ENCODE results near the gene PSMD9.

GRCh38 chr12:121908702-121909101 lies 20.1 kb downstream of the PSMD9 start:
- TF ChIP-seq CTCF (conservative IDR thresholded peaks at IDR 0.05; ENCODE audit: low read depth, low read length) (no peak), EZH2phosphoT487 (IDR thresholded peaks at IDR 0.05; ENCODE audit: borderline replicate concordance, low read length) (no peak)
